Activated effector memory CD4-positive, alpha-beta T cell treated with Interleukin-2 at 50 U/mL for 16 hours (primary cell): ENCODE results near the gene ZNF496.
"Not testable (repeated sequence)": the region's sequence is repeated elsewhere in the genome, so short reads cannot be mapped to it uniquely, and the experiment has no call there.

Experiments
- DNase-seq: peaks from one replicate; pipeline ENCODE4 v3.0.0-alpha.2; 2020

ZNF496 gene

DNA sequence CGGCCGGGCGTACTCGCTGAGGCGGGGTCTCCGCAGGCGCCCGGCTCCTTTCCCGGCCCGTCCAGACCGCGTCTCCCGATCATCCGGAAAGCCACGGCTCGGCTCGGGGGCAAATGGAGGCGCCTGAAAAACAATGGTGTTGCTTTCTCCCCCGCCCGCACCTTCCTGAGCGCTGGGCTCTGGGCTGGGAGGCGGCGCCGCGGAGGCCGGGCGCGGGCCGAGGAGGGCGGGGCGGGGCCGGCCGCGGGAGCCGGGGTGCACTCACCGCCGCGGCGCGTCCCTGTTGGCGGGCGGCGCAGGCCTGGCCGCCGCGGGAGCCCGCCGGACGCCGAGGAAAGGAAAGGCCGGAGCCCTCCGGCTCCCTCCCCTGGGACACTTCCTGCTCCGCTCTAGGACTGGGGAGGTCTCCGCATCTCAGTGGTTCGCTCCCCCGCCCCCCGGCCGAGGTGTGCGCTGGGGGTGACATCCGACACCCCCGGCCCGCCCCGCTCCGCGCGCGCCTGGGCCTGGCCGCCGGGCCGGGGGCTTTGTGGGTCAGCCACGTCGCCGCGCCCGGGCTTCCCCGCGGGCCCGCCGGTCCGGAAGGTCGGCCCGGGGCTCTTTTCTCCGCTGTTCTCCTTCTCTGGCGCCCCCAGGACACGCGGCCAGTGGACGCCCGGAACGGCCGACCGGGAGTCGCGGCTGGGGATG lies at the start of gene ZNF496:
ZNF496 (minus strand) TSS at position 343 of the 690 bp plus-strand sequence. CDS start 2,289 bp downstream, outside the sequence.
- peak; percentile 43 for DNase-seq

DNA sequence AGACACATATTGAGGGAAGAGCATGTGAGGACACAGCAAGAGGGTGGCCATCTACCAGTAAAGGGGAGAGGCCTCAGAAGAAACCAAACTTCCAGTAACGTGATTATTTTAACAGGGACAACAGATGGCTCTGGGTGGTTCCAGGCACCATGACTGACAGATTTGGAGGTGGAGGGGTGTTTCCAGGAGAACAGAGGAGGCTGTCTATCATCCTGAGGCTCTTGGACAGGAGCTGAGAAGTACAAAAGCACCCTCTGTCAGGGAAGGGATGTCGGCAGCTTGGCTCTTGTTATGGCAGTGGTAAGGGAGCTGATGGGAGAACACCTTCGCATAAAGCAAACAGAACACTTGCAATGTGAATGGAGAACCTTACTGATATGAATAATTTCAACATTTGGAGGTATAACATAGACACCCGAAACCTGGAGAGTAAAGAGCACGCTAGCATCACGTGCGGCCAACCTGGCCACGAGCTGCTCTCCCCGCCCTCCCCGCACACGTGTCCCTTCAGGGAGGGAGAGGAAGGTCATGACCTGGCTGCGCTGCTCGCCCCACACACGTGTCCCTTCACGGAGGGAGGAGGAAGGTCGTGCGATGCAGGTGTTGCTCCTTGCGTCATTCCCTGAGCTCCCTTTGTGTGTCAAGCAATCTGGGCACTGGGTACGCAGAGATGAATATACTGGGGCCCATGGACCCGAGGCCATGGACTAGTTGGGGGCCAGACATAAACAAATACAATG lies 46.8 kb upstream of the ZNF496 start:
- no peak for DNase-seq

DNA sequence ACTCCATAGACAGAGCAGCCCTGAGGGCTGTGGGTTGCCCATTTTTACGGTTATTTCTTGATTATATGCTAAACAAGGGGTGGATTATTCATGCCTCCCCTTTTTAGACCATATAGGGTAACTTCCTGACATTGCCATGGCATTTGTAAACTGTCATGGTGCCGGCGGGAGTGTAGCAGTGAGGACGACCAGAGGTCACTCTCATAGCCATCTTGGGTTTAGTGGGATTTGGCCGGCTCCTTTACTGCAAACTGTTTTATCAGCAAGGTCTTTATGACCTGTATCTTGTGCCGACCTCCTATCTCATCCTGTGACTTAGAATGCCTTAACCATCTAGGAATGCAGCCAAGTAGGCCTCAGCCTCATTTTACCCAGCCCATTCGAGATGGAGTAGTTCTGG lies 46.0 kb upstream of the ZNF496 start:
- DNase-seq: not testable (repeated sequence)

DNA sequence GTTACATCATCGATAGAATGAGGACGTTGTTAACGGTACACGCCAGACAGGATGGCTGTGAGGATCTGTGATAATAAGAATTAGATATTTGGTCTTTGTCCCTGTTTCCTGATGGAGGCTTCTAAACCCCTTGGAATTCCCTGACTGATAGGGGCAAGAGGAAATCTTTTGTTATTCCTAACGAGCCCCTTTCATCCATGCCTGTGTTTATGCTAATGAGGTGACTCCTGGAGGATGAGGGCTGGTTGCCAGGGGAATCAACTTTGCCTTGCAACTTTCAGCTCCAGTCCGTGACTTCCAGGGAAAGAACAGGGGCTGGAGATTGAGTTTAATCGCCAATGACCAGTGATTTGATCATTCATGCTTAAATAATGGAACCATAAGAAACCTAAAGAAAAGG lies 45.0 kb upstream of the ZNF496 start:
- no peak for DNase-seq

DNA sequence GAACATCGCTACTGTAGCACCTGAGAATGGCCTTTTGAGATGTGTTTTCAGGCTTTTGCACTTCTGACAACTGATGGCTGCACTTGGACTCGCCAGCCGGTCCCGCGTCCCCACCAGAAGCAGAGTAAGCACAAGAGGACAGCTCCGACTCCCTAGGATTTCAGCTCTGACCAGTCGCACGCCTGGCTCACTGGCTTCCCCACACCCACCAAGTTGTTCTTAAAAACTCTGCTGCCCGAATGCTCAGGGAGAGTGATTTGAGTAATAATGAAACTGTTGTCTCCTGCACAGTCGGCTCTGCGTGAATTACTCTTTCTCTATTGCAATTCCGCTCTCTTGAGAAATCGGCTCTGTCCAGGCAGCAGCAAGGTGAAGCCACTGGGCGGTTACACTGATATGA lies 44.1 kb upstream of the ZNF496 start:
- no peak for DNase-seq

DNA sequence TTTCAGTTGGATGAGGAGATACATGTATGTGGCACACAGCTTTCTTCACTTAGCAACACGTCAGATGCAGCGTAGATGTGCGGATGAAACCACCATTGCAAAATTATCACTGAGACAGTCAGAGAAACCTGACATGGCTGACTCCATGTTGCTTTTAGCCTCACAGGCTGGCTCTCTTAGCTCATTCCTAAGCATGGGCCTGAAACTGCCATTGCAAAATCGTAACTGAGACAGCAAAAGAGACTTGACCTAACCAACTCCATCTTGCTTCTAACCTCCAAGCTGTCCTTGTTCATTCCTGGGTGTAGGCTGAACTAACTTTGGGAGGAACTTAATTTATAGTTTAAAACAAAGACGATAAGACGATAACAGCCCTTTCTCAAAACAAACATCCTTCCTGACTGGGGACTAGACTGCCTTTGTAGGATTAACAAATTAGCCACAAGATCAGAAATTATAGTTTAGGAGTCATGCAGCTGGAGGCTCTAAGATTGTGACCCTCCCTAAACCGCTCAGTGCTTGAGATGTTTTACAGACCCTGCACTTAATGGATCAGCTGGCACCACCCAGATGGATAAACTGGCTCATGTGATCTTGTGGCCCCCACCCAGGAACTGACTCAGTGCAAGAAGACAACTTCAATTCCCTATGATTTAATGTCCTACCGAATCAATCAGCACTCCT lies 43.1 kb upstream of the ZNF496 start:
- not testable (repeated sequence) for DNase-seq

DNA sequence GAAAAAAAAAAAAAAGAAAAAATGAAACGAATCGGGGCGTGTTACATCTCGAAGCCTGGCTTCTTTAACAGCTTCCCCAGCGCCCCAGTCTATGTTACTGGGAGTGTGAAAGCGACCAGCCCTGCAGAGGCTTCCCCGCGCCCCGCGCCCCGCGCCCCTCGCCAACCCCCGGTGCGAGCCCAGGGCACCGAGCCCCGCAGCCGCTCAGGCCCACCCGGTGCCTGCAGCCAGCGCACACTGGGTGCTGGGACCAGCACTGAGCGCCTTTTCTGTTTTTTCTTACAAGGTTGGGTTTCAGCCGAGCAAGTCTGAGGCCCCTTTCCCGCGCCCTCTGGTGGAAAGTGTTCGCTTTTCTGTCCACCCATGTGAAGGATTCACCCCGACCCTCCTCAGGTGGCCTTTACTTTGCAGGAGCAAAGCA lies 42.1 kb upstream of the ZNF496 start:
- DNase-seq: peak; percentile 30

DNA sequence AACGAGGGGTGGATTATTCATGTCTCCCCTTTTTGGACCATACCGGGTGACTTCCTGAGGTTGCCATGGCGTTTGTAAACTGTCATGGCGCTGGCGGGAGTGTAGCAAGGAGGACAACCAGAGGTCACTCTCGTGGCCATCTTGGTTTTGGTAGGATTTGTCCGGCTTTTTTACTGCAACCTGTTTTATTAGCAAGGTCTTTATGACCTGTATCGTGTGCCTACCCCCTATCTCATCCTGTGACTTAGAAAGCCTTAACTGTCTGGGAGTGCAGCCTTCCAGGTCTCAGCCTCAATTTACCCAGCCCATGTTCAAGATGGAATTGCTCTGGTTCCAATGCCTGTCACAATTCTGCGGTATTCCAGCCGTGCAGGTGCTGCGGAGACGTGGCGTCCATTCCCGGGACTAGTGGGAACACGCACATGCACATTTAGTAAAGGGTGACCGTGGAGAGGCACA lies 40.2 kb upstream of the ZNF496 start:
- no peak for DNase-seq

DNA sequence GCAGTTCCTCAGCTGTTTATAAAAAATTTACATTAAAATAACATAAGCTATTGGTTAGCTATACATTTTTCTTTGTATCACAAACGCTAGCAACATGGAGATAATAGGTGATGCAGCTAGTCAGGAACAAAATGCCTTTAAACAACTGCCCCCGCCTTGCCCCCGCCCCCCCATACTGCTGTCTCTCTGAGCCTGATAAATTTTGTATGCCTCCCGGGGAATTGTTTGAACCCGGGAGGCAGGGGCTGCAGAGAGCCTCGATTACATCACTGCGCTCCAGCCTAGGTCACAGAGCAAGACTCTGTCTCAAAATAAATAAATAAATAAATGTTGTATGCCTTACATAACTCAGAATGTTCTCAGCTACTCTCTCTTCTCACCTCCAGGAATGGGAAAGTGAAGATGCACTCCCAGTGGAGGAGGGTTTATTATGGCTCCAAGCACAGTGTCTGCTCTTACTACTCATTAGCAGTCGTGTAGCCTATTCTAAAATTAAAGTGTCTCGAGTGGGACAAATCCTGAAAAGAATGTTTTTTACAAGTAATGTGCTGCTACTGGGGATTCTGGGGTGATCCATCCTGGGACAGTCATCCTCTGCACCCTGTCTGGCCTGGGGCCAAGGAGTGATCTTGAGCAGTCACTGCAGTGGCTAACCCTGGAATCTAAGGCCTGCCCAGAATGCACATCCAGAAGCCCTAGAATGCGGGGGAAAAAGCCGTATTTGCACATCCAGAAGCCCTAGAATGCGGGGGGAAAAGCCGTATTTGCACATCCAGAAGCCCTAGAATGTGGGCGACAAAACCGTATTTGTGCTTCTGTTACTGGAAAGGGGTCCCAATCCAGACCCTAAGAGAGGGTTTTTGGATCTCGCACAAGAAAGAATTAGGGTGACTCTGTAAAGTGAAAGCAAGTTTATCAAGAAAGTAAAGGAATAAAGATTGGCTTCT lies 39.4 kb upstream of the ZNF496 start:
- DNase-seq: no peak

DNA sequence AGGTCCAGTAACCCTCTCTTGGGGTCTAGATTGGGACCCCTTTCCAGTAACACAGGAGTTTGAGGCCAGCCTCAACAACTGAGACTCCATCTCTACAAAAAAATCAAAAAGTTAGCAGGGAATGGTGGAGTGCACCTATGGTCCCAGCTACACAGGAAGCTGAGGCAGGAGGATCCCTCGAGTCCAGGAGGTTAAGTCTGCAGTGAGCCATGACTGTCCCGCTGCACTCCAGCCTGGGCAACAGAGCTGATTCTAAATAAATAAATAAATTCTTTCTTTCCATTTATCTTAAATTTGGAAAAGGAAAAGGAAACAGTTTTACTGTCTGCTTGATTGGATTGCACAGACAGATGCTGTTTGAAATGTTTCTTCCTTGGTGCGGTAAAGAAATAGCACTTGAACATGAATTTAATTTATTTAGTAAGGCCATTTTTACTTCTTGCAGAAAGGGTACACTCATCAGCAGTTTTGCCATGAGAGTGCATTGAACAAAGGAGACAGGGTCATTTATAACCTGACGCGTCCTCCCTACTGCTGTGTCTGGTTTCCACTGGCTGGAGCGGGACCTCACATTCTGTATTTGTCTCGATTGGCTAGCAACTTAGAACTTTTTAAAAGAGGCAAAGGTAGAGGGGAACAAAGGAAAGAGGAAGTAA lies 37.0 kb upstream of the ZNF496 start:
- DNase-seq: no peak

DNA sequence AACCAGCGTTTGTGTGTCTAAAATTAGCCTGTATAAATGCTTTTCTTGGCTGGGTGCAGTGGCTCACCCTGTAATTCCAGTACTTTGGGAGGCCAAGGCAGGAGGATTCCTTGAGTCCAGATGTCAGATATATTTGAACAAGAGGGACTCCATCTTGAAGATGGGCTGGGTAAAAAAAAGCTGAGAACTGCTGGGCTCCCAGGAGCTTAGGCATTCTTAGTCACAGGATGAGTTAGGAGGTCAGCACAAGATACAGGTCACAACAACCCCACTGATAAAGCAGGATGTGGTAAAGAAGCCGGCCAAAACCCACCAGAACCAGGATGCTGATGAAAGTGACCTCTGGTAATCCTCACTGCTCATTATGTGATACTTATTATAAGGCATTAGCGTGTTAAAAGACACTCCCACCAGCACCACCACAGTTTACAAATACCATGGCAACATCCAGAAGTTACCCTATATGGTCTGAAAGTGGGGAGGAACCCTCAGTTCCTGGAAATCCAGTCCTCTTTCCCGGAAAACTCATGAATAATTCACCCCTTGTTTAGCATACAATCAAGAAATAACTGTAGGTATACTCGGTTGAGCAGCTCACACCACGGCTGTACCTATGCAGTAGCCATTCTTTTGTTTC lies 36.2 kb upstream of the ZNF496 start:
- no peak for DNase-seq

DNA sequence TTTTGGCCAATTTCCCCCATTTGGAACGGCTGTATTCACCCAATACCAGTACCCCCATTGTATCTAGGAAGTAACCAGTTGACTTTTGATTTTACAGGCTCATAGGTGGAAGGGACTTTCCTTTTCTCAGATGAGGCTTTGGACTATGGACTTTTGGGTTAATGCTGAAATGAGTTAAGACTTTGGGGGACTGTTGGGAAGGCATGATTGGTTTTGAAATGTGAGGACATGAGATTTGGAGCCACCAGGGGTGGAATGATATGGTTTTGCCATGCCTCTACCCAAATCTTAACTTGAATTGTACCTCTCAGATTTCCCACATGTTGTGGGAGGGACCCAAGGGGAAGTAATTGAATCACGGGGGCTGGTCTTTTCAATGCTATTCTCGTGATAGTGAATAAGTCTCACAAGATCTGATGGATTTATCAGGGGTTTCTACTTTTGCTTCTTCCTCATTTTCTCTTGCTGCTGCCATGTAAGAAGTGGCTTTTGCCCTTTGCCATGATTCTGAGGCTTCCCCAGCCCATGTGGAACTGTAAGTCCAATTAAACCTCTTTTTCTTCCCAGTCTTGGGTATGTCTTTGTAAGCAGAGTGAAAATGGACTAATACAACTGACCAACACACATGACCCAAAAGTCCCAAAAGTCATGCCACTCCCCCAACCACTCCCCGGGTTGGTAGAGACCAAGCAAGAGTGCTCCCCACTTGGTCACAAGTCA lies 35.4 kb upstream of the ZNF496 start:
- DNase-seq: no peak

DNA sequence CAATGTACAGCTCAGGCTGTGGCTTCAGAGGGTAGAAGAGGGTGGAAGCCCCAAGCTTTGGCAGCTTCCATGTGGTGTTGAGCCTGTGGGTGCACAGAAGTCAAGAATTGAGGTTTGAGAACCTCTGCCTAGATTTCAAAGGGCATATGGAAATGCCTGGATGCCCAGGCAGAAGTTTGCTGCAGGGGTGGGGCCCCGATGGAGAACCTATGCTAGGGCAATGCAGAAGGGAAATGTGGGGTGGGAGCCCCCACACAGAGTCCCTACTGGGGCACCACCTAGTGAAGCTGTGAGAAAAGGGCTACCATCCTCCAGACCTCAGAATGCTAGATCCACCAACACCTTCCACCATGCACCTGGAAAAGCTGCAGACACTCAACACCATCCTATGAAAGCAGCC lies 34.7 kb upstream of the ZNF496 start:
- DNase-seq: not testable (repeated sequence)

DNA sequence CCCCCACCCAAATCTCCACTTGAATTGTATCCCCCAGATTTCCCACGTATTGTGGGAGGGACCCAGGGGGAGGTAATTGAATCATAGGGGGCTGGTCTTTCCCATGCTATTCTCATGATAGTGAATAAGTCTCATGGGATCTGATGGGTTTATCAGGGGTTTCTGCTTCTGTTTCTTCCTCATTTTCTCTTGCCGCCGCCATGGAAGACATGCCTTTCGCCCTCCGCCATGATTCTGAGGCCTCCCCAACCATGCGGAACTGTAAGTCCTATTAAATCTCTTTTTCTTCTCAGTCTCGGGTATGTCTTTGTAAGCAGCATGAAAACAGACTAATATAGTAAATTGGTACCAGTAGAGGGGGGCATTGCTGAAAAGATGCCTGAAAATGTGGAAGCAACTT lies 33.4 kb upstream of the ZNF496 start:
- no peak for DNase-seq

DNA sequence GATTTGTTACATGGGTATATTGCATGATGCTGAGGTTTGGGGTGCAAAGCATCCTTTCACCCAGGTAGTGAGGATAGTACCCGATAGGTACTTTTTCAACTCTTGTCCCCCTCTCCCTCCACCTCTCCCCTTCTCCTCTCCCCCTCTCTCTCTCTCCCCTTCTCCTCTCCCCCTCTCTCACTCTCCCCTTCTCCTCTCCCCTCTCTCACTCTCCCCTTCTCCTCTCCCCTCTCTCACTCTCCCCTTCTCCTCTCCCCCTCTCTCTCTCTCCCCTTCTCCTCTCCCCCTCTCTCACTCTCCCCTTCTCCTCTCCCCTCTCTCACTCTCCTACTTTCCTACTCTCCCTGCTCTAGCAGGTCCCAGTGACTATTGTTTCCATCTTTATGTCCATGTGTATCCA lies 31.3 kb upstream of the ZNF496 start:
- not testable (repeated sequence) for DNase-seq

DNA sequence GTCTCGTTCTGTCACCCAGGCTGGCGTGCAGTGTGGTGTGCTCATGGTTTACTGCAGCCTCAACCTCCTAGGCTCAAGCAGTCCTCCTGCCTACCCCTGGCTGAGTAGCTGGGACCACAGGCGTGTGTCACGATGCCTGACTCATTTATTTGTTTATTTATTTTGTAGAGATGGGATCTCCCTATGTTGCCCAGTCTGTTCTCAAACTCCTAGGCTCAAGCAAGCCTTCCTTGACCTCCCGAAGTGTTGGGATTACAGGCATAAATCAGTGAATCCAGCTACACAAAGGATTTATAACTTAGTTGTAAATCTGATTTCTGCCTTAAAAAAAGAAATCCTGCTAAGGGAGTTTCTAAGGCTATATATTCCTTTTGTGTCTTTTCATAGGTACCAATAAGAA lies 30.5 kb upstream of the ZNF496 start:
- no peak for DNase-seq

DNA sequence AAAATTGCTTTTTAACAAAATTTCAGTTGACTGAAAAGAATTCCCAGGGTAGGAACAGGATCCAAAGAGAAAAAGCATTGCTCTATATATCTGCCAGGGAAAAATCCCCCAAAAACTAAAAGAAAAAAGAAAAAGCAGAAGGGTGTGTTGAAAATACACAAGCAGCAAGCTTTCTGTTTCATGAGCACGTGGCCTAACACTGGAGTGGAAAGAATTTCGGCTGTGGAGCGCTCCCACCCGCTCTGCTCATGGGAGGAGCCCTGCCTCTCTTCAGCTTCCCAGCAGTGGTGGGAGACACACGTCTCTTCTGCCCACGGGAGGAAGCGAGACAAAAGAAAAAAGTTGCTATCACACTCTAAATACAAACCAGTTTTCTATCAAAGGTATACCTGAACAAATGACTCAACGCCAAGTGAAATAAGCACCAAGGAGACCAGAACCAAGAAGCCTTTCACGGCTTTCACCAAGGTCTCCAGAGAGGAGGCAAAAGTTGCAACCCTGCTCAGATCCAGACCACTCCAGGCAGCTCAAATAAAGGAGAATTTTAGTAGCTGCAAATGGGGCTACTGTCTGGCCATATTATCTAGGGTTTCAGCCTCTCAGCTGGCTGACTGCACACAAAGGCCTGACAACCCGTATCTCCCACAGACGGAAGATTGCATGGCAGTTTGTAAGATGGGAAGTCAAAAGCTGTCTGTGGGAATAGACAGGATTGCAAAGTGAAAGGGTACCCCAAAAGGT lies 29.5 kb upstream of the ZNF496 start:
- no peak for DNase-seq

DNA sequence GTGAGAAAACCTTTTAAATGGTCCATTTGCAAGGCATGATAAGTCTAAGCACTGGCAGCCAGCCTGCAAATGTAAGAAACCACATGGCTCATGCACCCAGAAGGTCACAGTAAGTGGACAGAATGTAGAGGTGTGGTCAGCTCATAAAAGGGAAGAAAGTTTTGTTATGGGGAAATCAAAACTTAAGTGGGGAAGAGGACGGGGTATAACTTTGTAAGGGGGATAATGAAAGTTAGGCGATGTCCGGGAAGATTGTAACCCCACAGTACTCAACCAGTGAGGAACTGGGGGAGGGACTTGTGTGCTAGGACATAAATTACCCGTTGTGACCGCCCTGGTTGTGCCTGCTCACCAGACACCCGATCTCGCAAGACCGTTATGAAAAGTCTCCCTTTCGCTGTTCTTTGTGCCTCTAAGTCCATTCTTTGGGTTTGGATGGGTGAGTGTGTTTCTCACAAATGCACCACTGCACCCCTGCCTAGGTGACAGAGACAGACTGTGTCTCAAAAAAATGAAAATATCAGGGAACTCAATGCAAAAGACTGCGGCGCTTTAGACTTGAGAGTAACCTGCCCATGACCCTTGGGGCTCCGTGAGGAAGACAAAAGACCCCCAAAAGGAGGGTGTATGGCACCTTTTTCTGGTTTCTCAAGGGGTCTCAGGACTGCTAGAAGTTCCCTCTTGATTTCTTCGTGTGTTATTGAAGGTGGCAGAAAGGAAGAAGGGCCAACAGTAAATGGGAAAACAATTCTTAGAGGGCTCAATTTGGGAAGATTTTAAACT lies 28.6 kb upstream of the ZNF496 start:
- no peak for DNase-seq

DNA sequence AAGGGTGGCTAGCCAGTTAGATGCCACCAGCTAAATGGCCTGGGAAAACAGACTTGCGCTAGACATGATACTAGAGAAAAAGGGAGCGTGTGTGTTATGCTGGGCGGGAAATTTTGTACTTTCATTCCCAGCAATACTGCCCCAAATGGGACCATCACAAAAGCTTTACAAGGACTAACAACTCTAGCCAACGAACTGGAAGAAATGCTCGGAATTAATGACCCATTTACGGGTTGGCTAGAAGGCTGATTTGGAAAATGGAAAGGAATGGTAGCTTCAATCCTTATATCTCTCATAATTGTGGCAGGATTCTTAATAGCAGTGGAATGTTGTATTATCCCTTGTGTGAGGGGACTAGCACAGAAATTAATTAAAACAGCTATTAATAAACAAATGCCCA lies 27.9 kb upstream of the ZNF496 start:
- DNase-seq: no peak
